Brain pericyte (primary cell): Measurements from ENCODE around the gene HOXD3.

Experiments used
- DNase-seq: peaks from one replicate; pipeline ENCODE4 v3.0.0-alpha.2; 2012; ENCODE audit warnings: low read depth, low spot score

Gene HOXD3

GRCh38 chr2:176156807-176157498, at the start of gene HOXD3:
TSS of gene HOXD3 (plus strand) at chr2:176157307. CDS start at chr2:176169115, 11,808 bp downstream.
- DNase-seq: no peak

GRCh38 chr2:176107731-176108181, 49.4 kb upstream of the HOXD3 start:
- no peak for DNase-seq

- DNase-seq: no peak
Observed at GRCh38 chr2:176109192-176109901, 47.8 kb upstream of the HOXD3 start.

- DNase-seq: no peak
Observed at GRCh38 chr2:176109946-176110345, 47.2 kb upstream of the HOXD3 start.

GRCh38 chr2:176110415-176111308, 46.4 kb upstream of the HOXD3 start:
- no peak for DNase-seq

- no peak for DNase-seq
Observed at GRCh38 chr2:176111309-176111663, 45.8 kb upstream of the HOXD3 start.

GRCh38 chr2:176111846-176112374, 45.2 kb upstream of the HOXD3 start:
- DNase-seq: no peak

- DNase-seq: no peak
Observed at GRCh38 chr2:176112375-176113302, 44.5 kb upstream of the HOXD3 start.

GRCh38 chr2:176114120-176114929, 42.8 kb upstream of the HOXD3 start:
- DNase-seq: no peak

- no peak for DNase-seq
Observed at GRCh38 chr2:176114930-176115625, 42.0 kb upstream of the HOXD3 start.

- DNase-seq: no peak
Observed at GRCh38 chr2:176115883-176116813, 41.0 kb upstream of the HOXD3 start, which contains the start of gene HOXD10. TSS of gene HOXD10 (plus strand) at chr2:176116778. CDS start at chr2:176116834, 56 bp downstream.

GRCh38 chr2:176117162-176117822, 39.8 kb upstream of the HOXD3 start:
- no peak for DNase-seq

GRCh38 chr2:176117823-176118371, 39.2 kb upstream of the HOXD3 start:
- no peak for DNase-seq

- DNase-seq: no peak
Observed at GRCh38 chr2:176118601-176119339, 38.3 kb upstream of the HOXD3 start.

- no peak for DNase-seq
Observed at GRCh38 chr2:176120364-176121189, 36.5 kb upstream of the HOXD3 start.
